SK-N-SH treated with all-trans-retinoic acid at 6 μM for 48 hours (cell line): ENCODE measurements around the gene ZNF140.

Source experiments
- ATAC-seq: fragments of 200-7000 bp; cut with Tn5 transposase; 3 replicates; pipeline ENCODE4 v1.9.1; 2020; ENCODE audit warnings: mild to moderate bottlenecking, moderate library complexity
- ARNTL ChIP-seq: fragments of 450-650 bp; formaldehyde crosslinking; IDR thresholded peaks from 2 replicates; pipeline ENCODE4 v1.5.0; 2020; ENCODE audit warnings: low read depth, mild to moderate bottlenecking, moderate library complexity, borderline replicate concordance
- BACH2 ChIP-seq: fragments of 250-450 bp; sonication (Bioruptor Pico); IDR thresholded peaks from 2 replicates; pipeline ENCODE4 v1.9.0; 2021; ENCODE audit warnings: mild to moderate bottlenecking, borderline replicate concordance
- CSDC2 ChIP-seq: fragments of 250-450 bp; sonication (Bioruptor Pico); IDR thresholded peaks from 2 replicates; pipeline ENCODE4 v1.5.0; 2020; ENCODE audit warnings: mild to moderate bottlenecking, moderate library complexity
- CSRNP3 ChIP-seq: fragments of 250-450 bp; sonication (Bioruptor Pico); IDR thresholded peaks from 2 replicates; pipeline ENCODE4 v1.5.1; 2021; ENCODE audit warnings: mild to moderate bottlenecking, moderate library complexity
- GLIS3 ChIP-seq: fragments of 250-450 bp; sonication (Bioruptor Pico); IDR thresholded peaks from 2 replicates; pipeline ENCODE4 v1.5.0; 2020; ENCODE audit warnings: mild to moderate bottlenecking, moderate library complexity
- ISL1 ChIP-seq: fragments of 250-450 bp; sonication (Bioruptor Pico); IDR thresholded peaks from 2 replicates; pipeline ENCODE4 v2.1.2; 2022; ENCODE audit warnings: mild to moderate bottlenecking, moderate library complexity
- OSR1 ChIP-seq: fragments of 250-450 bp; sonication (Bioruptor Pico); IDR thresholded peaks from 2 replicates; pipeline ENCODE4 v1.8.0; 2022; ENCODE audit warnings: moderate library complexity, mild to moderate bottlenecking, inconsistent platforms
- PATZ1 ChIP-seq: fragments of 250-450 bp; sonication (Bioruptor Pico); IDR thresholded peaks from 2 replicates; pipeline ENCODE4 v1.8.0; 2020; ENCODE audit warnings: mild to moderate bottlenecking, moderate library complexity, borderline replicate concordance
- RARB ChIP-seq: fragments of 250-450 bp; sonication (Bioruptor Pico); IDR thresholded peaks from 2 replicates; pipeline ENCODE4 v1.8.0; 2021; ENCODE audit warnings: mild to moderate bottlenecking, moderate library complexity
- SNAI2 ChIP-seq: fragments of 250-450 bp; sonication (Bioruptor Pico); IDR thresholded peaks from 2 replicates; pipeline ENCODE4 v1.5.0; 2020; ENCODE audit warnings: mild to moderate bottlenecking, moderate library complexity
- TCF4 ChIP-seq: fragments of 250-450 bp; sonication (Bioruptor Pico); IDR thresholded peaks from 2 replicates; pipeline ENCODE4 v1.8.0; 2021; ENCODE audit warnings: mild to moderate bottlenecking, moderate library complexity, borderline replicate concordance
- TOX ChIP-seq: fragments of 250-450 bp; sonication (Bioruptor Pico); IDR thresholded peaks from 2 replicates; pipeline ENCODE4 v1.8.0; 2021; ENCODE audit warnings: mild to moderate bottlenecking, moderate library complexity, borderline replicate concordance
- ZC3H10 ChIP-seq: fragments of 250-450 bp; sonication (Bioruptor Pico); IDR thresholded peaks from 2 replicates; pipeline ENCODE4 v1.5.1; 2021; ENCODE audit warnings: mild to moderate bottlenecking, moderate library complexity
- ZNF70 ChIP-seq: fragments of 450-650 bp; formaldehyde crosslinking; IDR thresholded peaks from 2 replicates; pipeline ENCODE4 v1.5.0; 2020; ENCODE audit warnings: mild to moderate bottlenecking, moderate library complexity
- TF ChIP-seq, protein P1 (sequence below): fragments of 250-450 bp; sonication (Bioruptor Pico); IDR thresholded peaks from 2 replicates; pipeline ENCODE4 v1.5.0; 2020; ENCODE audit warnings: mild to moderate bottlenecking, moderate library complexity
- TF ChIP-seq, protein P2 (sequence below): fragments of 250-450 bp; sonication (Bioruptor Pico); IDR thresholded peaks from 2 replicates; pipeline ENCODE4 v1.5.1; 2020; ENCODE audit warnings: low read depth, mild to moderate bottlenecking, moderate library complexity
- TF ChIP-seq, protein P3 (sequence below): fragments of 250-450 bp; sonication (Bioruptor Pico); IDR thresholded peaks from 2 replicates; pipeline ENCODE4 v1.8.0; 2021; ENCODE audit warnings: low read depth, mild to moderate bottlenecking, moderate library complexity, borderline replicate concordance

ZNF140 gene

DNA sequence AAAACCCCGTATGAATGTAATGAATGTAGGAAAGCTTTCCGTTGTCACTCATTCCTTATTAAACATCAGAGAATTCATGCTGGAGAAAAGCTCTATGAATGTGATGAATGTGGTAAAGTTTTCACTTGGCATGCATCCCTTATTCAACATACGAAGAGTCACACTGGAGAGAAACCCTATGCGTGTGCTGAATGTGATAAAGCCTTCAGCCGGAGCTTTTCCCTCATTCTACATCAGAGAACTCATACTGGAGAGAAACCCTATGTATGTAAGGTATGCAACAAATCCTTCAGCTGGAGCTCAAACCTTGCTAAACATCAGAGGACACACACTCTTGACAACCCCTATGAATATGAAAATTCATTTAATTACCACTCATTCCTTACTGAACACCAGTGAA is 25.5 kb downstream of the ZNF140 start:
- TF ChIP-seq OSR1 (CRISPR knock-in tag), result no peak
- TF ChIP-seq CSRNP3 (CRISPR knock-in tag), result no peak
- no peak for TF ChIP-seq CSDC2 (CRISPR knock-in tag)
- TF ChIP-seq, protein P1, sequence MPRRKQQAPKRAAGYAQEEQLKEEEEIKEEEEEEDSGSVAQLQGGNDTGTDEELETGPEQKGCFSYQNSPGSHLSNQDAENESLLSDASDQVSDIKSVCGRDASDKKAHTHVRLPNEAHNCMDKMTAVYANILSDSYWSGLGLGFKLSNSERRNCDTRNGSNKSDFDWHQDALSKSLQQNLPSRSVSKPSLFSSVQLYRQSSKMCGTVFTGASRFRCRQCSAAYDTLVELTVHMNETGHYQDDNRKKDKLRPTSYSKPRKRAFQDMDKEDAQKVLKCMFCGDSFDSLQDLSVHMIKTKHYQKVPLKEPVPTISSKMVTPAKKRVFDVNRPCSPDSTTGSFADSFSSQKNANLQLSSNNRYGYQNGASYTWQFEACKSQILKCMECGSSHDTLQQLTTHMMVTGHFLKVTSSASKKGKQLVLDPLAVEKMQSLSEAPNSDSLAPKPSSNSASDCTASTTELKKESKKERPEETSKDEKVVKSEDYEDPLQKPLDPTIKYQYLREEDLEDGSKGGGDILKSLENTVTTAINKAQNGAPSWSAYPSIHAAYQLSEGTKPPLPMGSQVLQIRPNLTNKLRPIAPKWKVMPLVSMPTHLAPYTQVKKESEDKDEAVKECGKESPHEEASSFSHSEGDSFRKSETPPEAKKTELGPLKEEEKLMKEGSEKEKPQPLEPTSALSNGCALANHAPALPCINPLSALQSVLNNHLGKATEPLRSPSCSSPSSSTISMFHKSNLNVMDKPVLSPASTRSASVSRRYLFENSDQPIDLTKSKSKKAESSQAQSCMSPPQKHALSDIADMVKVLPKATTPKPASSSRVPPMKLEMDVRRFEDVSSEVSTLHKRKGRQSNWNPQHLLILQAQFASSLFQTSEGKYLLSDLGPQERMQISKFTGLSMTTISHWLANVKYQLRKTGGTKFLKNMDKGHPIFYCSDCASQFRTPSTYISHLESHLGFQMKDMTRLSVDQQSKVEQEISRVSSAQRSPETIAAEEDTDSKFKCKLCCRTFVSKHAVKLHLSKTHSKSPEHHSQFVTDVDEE (CRISPR knock-in tag), result no peak
- TF ChIP-seq, protein P2, sequence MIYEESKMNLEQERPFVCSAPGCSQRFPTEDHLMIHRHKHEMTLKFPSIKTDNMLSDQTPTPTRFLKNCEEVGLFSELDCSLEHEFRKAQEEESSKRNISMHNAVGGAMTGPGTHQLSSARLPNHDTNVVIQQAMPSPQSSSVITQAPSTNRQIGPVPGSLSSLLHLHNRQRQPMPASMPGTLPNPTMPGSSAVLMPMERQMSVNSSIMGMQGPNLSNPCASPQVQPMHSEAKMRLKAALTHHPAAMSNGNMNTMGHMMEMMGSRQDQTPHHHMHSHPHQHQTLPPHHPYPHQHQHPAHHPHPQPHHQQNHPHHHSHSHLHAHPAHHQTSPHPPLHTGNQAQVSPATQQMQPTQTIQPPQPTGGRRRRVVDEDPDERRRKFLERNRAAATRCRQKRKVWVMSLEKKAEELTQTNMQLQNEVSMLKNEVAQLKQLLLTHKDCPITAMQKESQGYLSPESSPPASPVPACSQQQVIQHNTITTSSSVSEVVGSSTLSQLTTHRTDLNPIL (CRISPR knock-in tag), result no peak
- TF ChIP-seq ISL1, result no peak
- no peak for TF ChIP-seq BACH2 (CRISPR knock-in tag)
- ATAC-seq, result no peak

DNA sequence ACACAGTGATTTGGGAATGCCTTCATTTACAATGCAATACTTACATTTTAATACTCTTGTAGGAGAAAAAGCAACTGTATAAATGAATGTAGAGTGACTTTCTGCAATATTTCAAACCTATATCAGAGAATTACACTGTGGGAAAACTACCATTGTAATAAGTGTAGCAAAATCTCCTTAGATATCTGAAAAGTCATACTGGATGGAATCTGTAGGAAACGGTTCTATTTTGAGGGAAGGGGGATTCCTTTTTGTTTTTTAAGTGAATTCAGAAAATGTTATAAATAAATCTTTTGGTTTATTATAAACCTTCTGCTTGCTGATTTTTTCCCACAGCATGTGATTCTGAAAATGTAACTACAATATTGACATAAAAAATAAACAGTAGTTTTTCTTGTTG is 26.4 kb downstream of the ZNF140 start:
- ATAC-seq, result no peak
- TF ChIP-seq OSR1 (CRISPR knock-in tag) (no peak), TCF4 (CRISPR knock-in tag) (no peak), ISL1 (no peak), ZC3H10 (no peak), CSDC2 (CRISPR knock-in tag) (no peak), BACH2 (CRISPR knock-in tag) (no peak), ARNTL (no peak), GLIS3 (CRISPR knock-in tag) (no peak), RARB (no peak), PATZ1 (no peak)
- TF ChIP-seq, protein P3, sequence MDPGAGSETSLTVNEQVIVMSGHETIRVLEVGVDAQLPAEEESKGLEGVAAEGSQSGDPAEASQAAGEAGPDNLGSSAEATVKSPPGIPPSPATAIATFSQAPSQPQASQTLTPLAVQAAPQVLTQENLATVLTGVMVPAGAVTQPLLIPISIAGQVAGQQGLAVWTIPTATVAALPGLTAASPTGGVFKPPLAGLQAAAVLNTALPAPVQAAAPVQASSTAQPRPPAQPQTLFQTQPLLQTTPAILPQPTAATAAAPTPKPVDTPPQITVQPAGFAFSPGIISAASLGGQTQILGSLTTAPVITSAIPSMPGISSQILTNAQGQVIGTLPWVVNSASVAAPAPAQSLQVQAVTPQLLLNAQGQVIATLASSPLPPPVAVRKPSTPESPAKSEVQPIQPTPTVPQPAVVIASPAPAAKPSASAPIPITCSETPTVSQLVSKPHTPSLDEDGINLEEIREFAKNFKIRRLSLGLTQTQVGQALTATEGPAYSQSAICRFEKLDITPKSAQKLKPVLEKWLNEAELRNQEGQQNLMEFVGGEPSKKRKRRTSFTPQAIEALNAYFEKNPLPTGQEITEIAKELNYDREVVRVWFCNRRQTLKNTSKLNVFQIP, result no peak
- TF ChIP-seq, protein P2 (CRISPR knock-in tag), result no peak
- TF ChIP-seq, all 23 proteins: peak for 0

- ATAC-seq, result no peak
- TF ChIP-seq TOX (no peak), ARNTL (no peak), PATZ1 (no peak), OSR1 (CRISPR knock-in tag) (no peak), SNAI2 (CRISPR knock-in tag) (no peak), ZNF70 (CRISPR knock-in tag) (no peak), RARB (no peak), CSRNP3 (CRISPR knock-in tag) (no peak)
- TF ChIP-seq, protein P2 (CRISPR knock-in tag), result no peak
- TF ChIP-seq, protein P1 (CRISPR knock-in tag), result no peak
These were observed 27.4 kb downstream of the ZNF140 start for GRCh38 chr12:133108150-133108549.
